H1 (cell line): ENCODE data around the gene DPYD. TPM values are rescaled to one million over a fixed set of nuclear protein-coding genes. Genes with fewer than 3 reads are reported as not detected.

Source experiments
- CTCF ChIA-PET: fragments of 300-600 bp; sonication (Branson Sonifier 250); formaldehyde crosslinking; loops from one replicate; lab custom pipeline; 2021; ENCODE audit not compliant: partially characterized antibody; lab: Charles Lee
- POLR2A ChIA-PET: fragments of 300-600 bp; sonication (Branson Sonifier 250); formaldehyde crosslinking; loops from one replicate; lab custom pipeline; 2021; ENCODE audit warnings: inconsistent platforms; ENCODE audit not compliant: partially characterized antibody; lab: Charles Lee
- DNase-seq, 2 experiments: peaks; one replicate each; pipeline versions ENCODE4 v3.0.0 to v3.0.0-alpha.2; 2010 to 2022; ENCODE audit warnings: low spot score in 2 of 2, low read depth in 1 of 2, mixed read lengths in 1 of 2
- FAIRE-seq: peaks from 2 replicates; lab custom pipeline; 2011; peaks lifted over from hg19 to GRCh38; lab: Jason Lieb, UNC
- H2AFZ ChIP-seq: 2 replicates; pipeline ENCODE4 v1.8.1; 2012; ENCODE audit warnings: low read length, inconsistent platforms
- H2AK5ac ChIP-seq: 2 replicates; pipeline ENCODE4 v1.6.1; 2013; ENCODE audit warnings: low read depth, low read length
- H2BK120ac ChIP-seq: replicated peaks from 2 replicates; pipeline ENCODE3; 2013; ENCODE audit warnings: low read depth, low read length, inconsistent platforms
- H2BK12ac ChIP-seq: 2 replicates; pipeline ENCODE4 v1.6.1; 2013; ENCODE audit warnings: low read depth, low read length
- H2BK15ac ChIP-seq: 2 replicates; pipeline ENCODE4 v1.6.1; 2013; ENCODE audit warnings: low read length
- H2BK20ac ChIP-seq: 2 replicates; pipeline ENCODE4 v1.6.1; 2013; ENCODE audit warnings: low read length
- H2BK5ac ChIP-seq: 2 replicates; pipeline ENCODE4 v1.6.1; 2013; ENCODE audit warnings: low read depth, low read length
- H3K14ac ChIP-seq: 2 replicates; pipeline ENCODE4 v1.6.1; 2013; ENCODE audit warnings: inconsistent platforms; ENCODE audit not compliant: insufficient read length
- H3K18ac ChIP-seq: 2 replicates; pipeline ENCODE4 v1.6.1; 2013; ENCODE audit warnings: low read length; ENCODE audit errors: extremely low read depth
- H3K23ac ChIP-seq: 2 replicates; pipeline ENCODE4 v1.6.1; 2013; ENCODE audit warnings: inconsistent platforms; ENCODE audit not compliant: insufficient read length
- H3K23me2 ChIP-seq: 2 replicates; pipeline ENCODE4 v1.6.1; 2013; ENCODE audit warnings: low read depth, low read length
- H3K27ac ChIP-seq: 2 replicates; pipeline ENCODE4 v1.6.1; 2011; ENCODE audit warnings: low read depth, low read length, inconsistent platforms
- H3K27me3 ChIP-seq, 4 experiments: replicated peaks in 1 of 4; 1 replicate in 1 of 4; 2 replicates in 3 of 4; pipeline versions ENCODE4 v1.6.1 to v1.8.1; 2011 to 2013; ENCODE audit warnings: low read length in 3 of 4, mild to moderate bottlenecking in 3 of 4, inconsistent platforms in 2 of 4, mixed read lengths in 2 of 4, moderate library complexity in 1 of 4; ENCODE audit not compliant: control insufficient read depth in 3 of 4, insufficient read depth in 3 of 4; ENCODE audit errors: extremely low read depth in 1 of 4
- H3K36me3 ChIP-seq, 4 experiments: 2 replicates each; pipeline versions ENCODE4 v1.6.1 to v1.8.1; 2011 to 2013; ENCODE audit warnings: mild to moderate bottlenecking in 4 of 4, low read length in 3 of 4, moderate library complexity in 2 of 4, control low read depth in 1 of 4, inconsistent platforms in 1 of 4; ENCODE audit not compliant: insufficient read depth in 4 of 4, control insufficient read depth in 2 of 4
- H3K4ac ChIP-seq: replicated peaks from 2 replicates; pipeline ENCODE3; 2013; ENCODE audit warnings: low read length, low read depth, mixed read lengths, inconsistent platforms; ENCODE audit not compliant: insufficient read length
- H3K4me1 ChIP-seq, 4 experiments: replicated peaks in 1 of 4; 1 replicate in 1 of 4; 2 replicates in 3 of 4; pipeline versions ENCODE4 v1.6.1 to v1.8.1; 2011 to 2013; ENCODE audit warnings: low read length in 3 of 4, inconsistent platforms in 2 of 4, mixed read lengths in 1 of 4; ENCODE audit not compliant: insufficient read depth in 4 of 4, control insufficient read depth in 3 of 4
- H3K4me2 ChIP-seq, 2 experiments: 2 replicates each; pipeline versions ENCODE4 v1.6.1 to v1.8.1; 2011 to 2013; ENCODE audit warnings: low read depth in 2 of 2, low read length in 2 of 2, control low read depth in 1 of 2, inconsistent platforms in 1 of 2, mild to moderate bottlenecking in 1 of 2; ENCODE audit not compliant: insufficient read depth in 1 of 2
- H3K4me3 ChIP-seq, 4 experiments: fragments of 200-600, 300-600 bp in 1 of 4; sonication (generic), shearing (Covaris generic), sonication (Bioruptor Twin) in 1 of 4; 2 replicates each; pipeline versions ENCODE4 v1.5.1 to v1.8.1; 2011 to 2016; ENCODE audit warnings: low read length in 4 of 4, low read depth in 3 of 4, control low read depth in 2 of 4, inconsistent platforms in 2 of 4, mild to moderate bottlenecking in 2 of 4, mixed read lengths in 1 of 4, moderate library complexity in 1 of 4; ENCODE audit not compliant: insufficient read depth in 2 of 4; ENCODE audit errors: extremely low read depth in 1 of 4
- H3K56ac ChIP-seq: replicated peaks from 2 replicates; pipeline ENCODE3; 2013; ENCODE audit warnings: low read depth, mild to moderate bottlenecking, mixed read lengths, low read length, inconsistent platforms; ENCODE audit not compliant: insufficient read length
- H3K79me1 ChIP-seq: 2 replicates; pipeline ENCODE4 v1.6.1; 2013; ENCODE audit warnings: low read depth, low read length, control low read depth
- H3K79me2 ChIP-seq, 2 experiments: 2 replicates each; pipeline versions ENCODE4 v1.6.1 to v1.8.1; 2012 to 2013; ENCODE audit warnings: low read length in 2 of 2, mild to moderate bottlenecking in 2 of 2, inconsistent platforms in 1 of 2; ENCODE audit not compliant: insufficient read depth in 2 of 2, control insufficient read depth in 1 of 2
- H3K9ac ChIP-seq, 4 experiments: replicated peaks in 1 of 4; 1 replicate in 1 of 4; 2 replicates in 3 of 4; pipeline versions ENCODE4 v1.6.1 to v1.8.1; 2011 to 2013; ENCODE audit warnings: low read depth in 3 of 4, low read length in 3 of 4, control low read depth in 2 of 4, mild to moderate bottlenecking in 2 of 4, moderate library complexity in 2 of 4, inconsistent platforms in 1 of 4; ENCODE audit errors: extremely low read depth in 1 of 4
- H3K9me3 ChIP-seq, 2 experiments: 2 replicates each; pipeline versions ENCODE4 v1.6.1 to v1.8.1; 2012 to 2013; ENCODE audit warnings: mild to moderate bottlenecking in 2 of 2, moderate library complexity in 2 of 2, control low read depth in 1 of 2, inconsistent platforms in 1 of 2, low read depth in 1 of 2, low read length in 1 of 2, mixed read lengths in 1 of 2; ENCODE audit not compliant: insufficient read depth in 2 of 2
- H4K20me1 ChIP-seq, 2 experiments: replicated peaks in 1 of 2; 2 replicates each; pipeline versions ENCODE3 to v1.8.1; 2011 to 2013; ENCODE audit warnings: inconsistent platforms in 2 of 2, low read length in 2 of 2, mild to moderate bottlenecking in 1 of 2; ENCODE audit not compliant: insufficient read depth in 2 of 2, control insufficient read depth in 1 of 2
- H4K5ac ChIP-seq: 2 replicates; pipeline ENCODE4 v1.6.1; 2013; ENCODE audit warnings: low read length, low read depth, mixed read lengths, inconsistent platforms; ENCODE audit not compliant: insufficient read length
- H4K8ac ChIP-seq: 2 replicates; pipeline ENCODE4 v1.8.0; 2013; ENCODE audit warnings: mild to moderate bottlenecking, moderate library complexity, low read length, inconsistent platforms; ENCODE audit not compliant: insufficient read depth; ENCODE audit errors: extremely low read depth
- H4K91ac ChIP-seq: replicated peaks from 2 replicates; pipeline ENCODE3; 2013; ENCODE audit warnings: low read length, mixed read lengths, inconsistent platforms; ENCODE audit not compliant: insufficient read length
- ATF3 ChIP-seq: IDR thresholded peaks from 2 replicates; pipeline ENCODE4 v1.6.1; 2011; ENCODE audit warnings: low read depth, mild to moderate bottlenecking, low read length; ENCODE audit not compliant: insufficient read depth
- GABPA ChIP-seq: IDR thresholded peaks from 2 replicates; pipeline ENCODE4 v1.6.1; 2011; ENCODE audit warnings: mild to moderate bottlenecking, low read length, moderate library complexity, borderline replicate concordance; ENCODE audit not compliant: insufficient read depth
- HDAC6 ChIP-seq: IDR thresholded peaks from one replicate; pipeline ENCODE4 v1.7.1; 2012; ENCODE audit warnings: low read depth, mild to moderate bottlenecking, inconsistent platforms, low read length, moderate library complexity
- JUN ChIP-seq: IDR thresholded peaks from 2 replicates; pipeline ENCODE4 v1.6.1; 2011; ENCODE audit warnings: low read depth, mild to moderate bottlenecking, improper control_type of control experiment, low read length
- JUND ChIP-seq: IDR thresholded peaks from 2 replicates; pipeline ENCODE4 v1.6.1; 2011; ENCODE audit warnings: mild to moderate bottlenecking, improper control_type of control experiment, low read length
- MAX ChIP-seq: IDR thresholded peaks from 2 replicates; pipeline ENCODE4 v1.6.1; 2012; ENCODE audit warnings: inconsistent platforms
- NRF1 ChIP-seq: IDR thresholded peaks from 2 replicates; pipeline ENCODE4 v1.6.1; 2011; ENCODE audit warnings: mild to moderate bottlenecking, low read depth, low read length, improper control_type of control experiment
- POLR2A ChIP-seq, 2 experiments: IDR thresholded peaks; 1 replicate in 1 of 2; 2 replicates in 1 of 2; pipeline ENCODE4 v1.6.1; 2011; ENCODE audit warnings: low read depth in 2 of 2, low read length in 2 of 2, mild to moderate bottlenecking in 2 of 2; ENCODE audit errors: control extremely low read depth in 1 of 2
- RAD21 ChIP-seq, 2 experiments: IDR thresholded peaks in 1 of 2; conservative IDR thresholded peaks in 1 of 2; 2 replicates each; pipeline ENCODE4 v1.6.1; 2011; ENCODE audit warnings: low read depth in 2 of 2, low read length in 2 of 2, improper control_type of control experiment in 1 of 2, inconsistent platforms in 1 of 2, mild to moderate bottlenecking in 1 of 2, moderate library complexity in 1 of 2
- TEAD4 ChIP-seq: IDR thresholded peaks from 2 replicates; pipeline ENCODE4 v1.6.1; 2012; ENCODE audit warnings: low read depth, low read length, inconsistent platforms, mixed read lengths
- YY1 ChIP-seq: IDR thresholded peaks from 2 replicates; pipeline ENCODE4 v1.6.1; 2011; ENCODE audit warnings: low read depth, mild to moderate bottlenecking, low read length
- ZNF274 ChIP-seq: IDR thresholded peaks from 2 replicates; pipeline ENCODE4 v1.7.0; 2012; ENCODE audit warnings: low read length, borderline replicate concordance; ENCODE audit errors: extremely low read depth
- WGBS, 2 experiments: shearing (Covaris generic) in 1 of 2; methylation state at CpG; one replicate each; pipeline versions ENCODE4 v1.1.6 to v1.1.7; 2013 to 2015; ENCODE audit warnings: low lambda C conversion rate in 2 of 2, mixed read lengths in 2 of 2, inconsistent platforms in 1 of 2, low coverage in 1 of 2, missing lambda C conversion rate in 1 of 2; ENCODE audit not compliant: insufficient replicate concordance in 2 of 2, insufficient coverage in 1 of 2, insufficient read length in 1 of 2; ENCODE audit errors: extremely low coverage in 1 of 2, missing lambda C conversion rate in 1 of 2; 5-methylcytosine and 5-hydroxymethylcytosine counted together
- polyA plus RNA-seq, 7 experiments: library from polyadenylated mRNA; depleted of rRNA in 3 of 7; stranded (reverse) in 5 of 7; unstranded in 2 of 7; fragments of >200 nt in 5 of 7; fragments of 200-250 nt in 2 of 7; gene quantifications; 1 replicate in 5 of 7; 2 replicates in 1 of 7; 4 replicates in 1 of 7; pipeline versions ENCODE4 v1.2.1 to v1.2.3, GENCODE V29; 2011 to 2013; ENCODE audit warnings: missing spikeins in 2 of 7, mixed read lengths in 2 of 7
- total RNA-seq: library from RNA; stranded (reverse); fragmentation: NEBNext Ultra II Directional; extraction: Animal tissue kit (Norgen Biotek cat#: 25700); gene quantifications from 2 replicates; pipeline ENCODE4 v1.2.1, GENCODE V29; 2021

The DPYD gene
- total and polyA plus RNA-seq, 2 of the 8 experiments (the other 6 are each of a cell fraction or from before 2014, with no cell fraction given): 0.29 to 0.73 TPM

GRCh38 chr1:97433094-97433823, 487.6 kb downstream of the DPYD start:
- Histone ChIP-seq H4K20me1 (no peaks in the 10 kb centered on the region), H3K27ac (no peak overlapping the region), H4K91ac (no peak overlapping the region), H3K4me3 (no peak overlapping the region), H3K27me3 (peaks cover 0 to 1% (median 0%) of the 10 kb centered on the region in 4 experiments; a peak in 1 of 7 replicates), H3K9me3 (no peaks in the 10 kb centered on the region), H2BK12ac (no peak overlapping the region), H3K79me1 (no peaks in the 10 kb centered on the region), H3K79me2 (no peaks in the 10 kb centered on the region), H2BK5ac (no peak overlapping the region), H3K23me2 (no peaks in the 10 kb centered on the region), H3K23ac (no peak overlapping the region), H4K8ac (no peak overlapping the region), H3K18ac (no peak overlapping the region), H3K4me1 (no peaks in the 10 kb centered on the region), H3K4me2 (no peak overlapping the region), H3K36me3 (no peaks in the 10 kb centered on the region), H3K9ac (no peak overlapping the region), H2BK20ac (no peak overlapping the region), H3K4ac (no peak overlapping the region), H2AK5ac (no peak overlapping the region), H3K14ac (no peak overlapping the region), H2BK120ac (no peak overlapping the region), H2BK15ac (no peak overlapping the region), H3K56ac (no peak overlapping the region), H2AFZ (no peak overlapping the region), H4K5ac (no peak overlapping the region)
- DNase-seq (no peak), FAIRE-seq (no peak)
- ChIA-PET POLR2A (no interaction called here), CTCF (no interaction called here)
- 89% methylated on average over 2 of the region's 2 CpGs; no CpG with 5 or more reads in 1 of the 2 experiments for WGBS, 2 experiments
- no peak for TF ChIP-seq ZNF274
- TF ChIP-seq JUN: no peak
- no peak for TF ChIP-seq JUND
- TF ChIP-seq MAX: no peak
- no peak for TF ChIP-seq POLR2A (IDR thresholded peaks at IDR 0.05; ENCODE audit: control extremely low read depth in 1 of 2, low read depth in 2 of 2, low read length in 2 of 2)
- no peak for TF ChIP-seq RAD21 (IDR thresholded peaks at IDR 0.05 in 1 of 2, conservative IDR thresholded peaks at IDR 0.05 in 1 of 2; ENCODE audit: low read depth in 2 of 2, low read length in 2 of 2)
- TF ChIP-seq GABPA: no peak
- no peak for TF ChIP-seq YY1
- TF ChIP-seq TEAD4: no peak
- TF ChIP-seq ATF3: no peak
- no peak for TF ChIP-seq HDAC6
- TF ChIP-seq NRF1: no peak
